MM.1S (cell line): ENCODE data around the gene KCNH2.

Experiments
- DNase-seq: peaks from one replicate; pipeline ENCODE4 v3.0.0-alpha.2; 2015
- H2AFZ ChIP-seq: fragments of 300-600 bp; sonication (generic); 2 replicates; pipeline ENCODE4 v1.6.0; 2016; ENCODE audit warnings: antibody characterized with exemption, low read length
- H3F3A ChIP-seq: fragments of 300-600 bp; sonication (generic); 2 replicates; pipeline ENCODE4 v1.6.1; 2016; ENCODE audit warnings: mild to moderate bottlenecking, antibody characterized with exemption, low read length, moderate library complexity, mixed read lengths; ENCODE audit not compliant: insufficient read depth
- H3K27ac ChIP-seq: fragments of 300-600 bp; sonication (generic); 2 replicates; pipeline ENCODE4 v1.5.1; 2016; ENCODE audit warnings: mild to moderate bottlenecking, low read length
- H3K27me3 ChIP-seq: fragments of 300-600 bp; sonication (generic); replicated peaks from 2 replicates; pipeline ENCODE4 v1.6.0; 2016; ENCODE audit warnings: low read length; ENCODE audit not compliant: insufficient read depth
- H3K36me3 ChIP-seq: fragments of 300-600 bp; sonication (generic); replicated peaks from 2 replicates; pipeline ENCODE4 v1.6.1; 2016; ENCODE audit warnings: mild to moderate bottlenecking, low read length, mixed read lengths; ENCODE audit not compliant: insufficient read depth
- H3K4me1 ChIP-seq: fragments of 300-600 bp; sonication (generic); 2 replicates; pipeline ENCODE4 v1.6.1; 2016; ENCODE audit warnings: low read length, mixed read lengths
- H3K4me2 ChIP-seq: fragments of 300-600 bp; sonication (generic); 2 replicates; pipeline ENCODE4 v1.6.0; 2016; ENCODE audit warnings: low read depth, low read length
- H3K4me3 ChIP-seq: fragments of 300-600 bp; sonication (generic); 2 replicates; pipeline ENCODE4 v1.5.1; 2016; ENCODE audit warnings: low read length, mixed read lengths
- H3K79me2 ChIP-seq: fragments of 300-600 bp; sonication (generic); 2 replicates; pipeline ENCODE4 v1.6.1; 2016; ENCODE audit warnings: mixed run types, low read length, mixed read lengths
- H3K9ac ChIP-seq: fragments of 300-600 bp; sonication (generic); 2 replicates; pipeline ENCODE4 v1.6.1; 2016; ENCODE audit warnings: low read length, mixed read lengths
- H3K9me2 ChIP-seq: fragments of 300-600 bp; sonication (generic); replicated peaks from 2 replicates; pipeline ENCODE4 v1.6.1; 2016; ENCODE audit warnings: mild to moderate bottlenecking, low read length, mixed read lengths; ENCODE audit not compliant: insufficient read depth
- H3K9me3 ChIP-seq: fragments of 300-600 bp; sonication (generic); replicated peaks from 2 replicates; pipeline ENCODE4 v1.6.1; 2016; ENCODE audit warnings: mild to moderate bottlenecking, low read length, mixed read lengths; ENCODE audit not compliant: insufficient read depth
- H4K20me1 ChIP-seq: fragments of 300-600 bp; sonication (generic); 2 replicates; pipeline ENCODE4 v1.6.1; 2016; ENCODE audit warnings: mild to moderate bottlenecking, low read length, moderate library complexity, mixed read lengths; ENCODE audit not compliant: insufficient read depth
- EZH2 ChIP-seq: fragments of 300-600 bp; sonication (generic); optimal IDR thresholded peaks from 2 replicates; pipeline ENCODE3; 2017; ENCODE audit warnings: low read depth, mild to moderate bottlenecking, antibody characterized with exemption, low read length, mixed read lengths
- EZH2phosphoT487 ChIP-seq: fragments of 300-600 bp; sonication (generic); IDR thresholded peaks from 2 replicates; pipeline ENCODE4 v1.6.1; 2018; ENCODE audit warnings: antibody characterized with exemption, low read length
- TF ChIP-seq, protein P1 (sequence below): fragments of 300-600 bp; sonication (generic); IDR thresholded peaks from 2 replicates; pipeline ENCODE4 v1.5.1; 2016; ENCODE audit warnings: antibody characterized with exemption, low read length, mixed read lengths

Gene KCNH2

DNA sequence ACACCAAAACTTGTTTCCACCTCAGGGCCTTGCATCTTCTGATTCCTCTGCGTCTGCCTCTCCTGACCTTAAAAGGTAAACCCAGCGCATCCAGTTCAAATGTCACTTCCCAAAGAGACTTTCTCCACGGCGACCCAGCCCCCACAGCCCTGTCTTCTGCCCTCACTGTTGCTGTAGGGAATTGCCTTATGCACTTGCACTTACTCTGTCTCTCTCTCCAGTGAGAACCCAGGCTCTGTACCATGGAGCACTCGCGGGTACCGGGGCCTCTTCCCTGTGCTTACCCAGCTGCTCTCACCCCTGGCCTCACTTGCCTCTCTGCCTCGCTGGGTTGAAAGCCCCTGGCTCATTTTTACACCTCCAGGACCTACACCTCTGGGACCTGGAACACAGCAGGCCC lies 77.4 kb downstream of the KCNH2 start:
- no peaks in the 10 kb centered on the region for H3K27me3 ChIP-seq
- H3K4me2 ChIP-seq = no peak overlapping the region
- H4K20me1 ChIP-seq = no peaks in the 10 kb centered on the region
- no peak overlapping the region for H3K27ac ChIP-seq
- no peaks in the 10 kb centered on the region for H3K9me3 ChIP-seq
- H3K4me3 ChIP-seq = no peak overlapping the region
- no peak for DNase-seq
- peaks cover 27% of the 10 kb centered on the region for H3K4me1 ChIP-seq
- H3K9ac ChIP-seq = no peak overlapping the region
- TF ChIP-seq EZH2 (no peak), EZH2phosphoT487 (no peak)
- TF ChIP-seq, protein P1, sequence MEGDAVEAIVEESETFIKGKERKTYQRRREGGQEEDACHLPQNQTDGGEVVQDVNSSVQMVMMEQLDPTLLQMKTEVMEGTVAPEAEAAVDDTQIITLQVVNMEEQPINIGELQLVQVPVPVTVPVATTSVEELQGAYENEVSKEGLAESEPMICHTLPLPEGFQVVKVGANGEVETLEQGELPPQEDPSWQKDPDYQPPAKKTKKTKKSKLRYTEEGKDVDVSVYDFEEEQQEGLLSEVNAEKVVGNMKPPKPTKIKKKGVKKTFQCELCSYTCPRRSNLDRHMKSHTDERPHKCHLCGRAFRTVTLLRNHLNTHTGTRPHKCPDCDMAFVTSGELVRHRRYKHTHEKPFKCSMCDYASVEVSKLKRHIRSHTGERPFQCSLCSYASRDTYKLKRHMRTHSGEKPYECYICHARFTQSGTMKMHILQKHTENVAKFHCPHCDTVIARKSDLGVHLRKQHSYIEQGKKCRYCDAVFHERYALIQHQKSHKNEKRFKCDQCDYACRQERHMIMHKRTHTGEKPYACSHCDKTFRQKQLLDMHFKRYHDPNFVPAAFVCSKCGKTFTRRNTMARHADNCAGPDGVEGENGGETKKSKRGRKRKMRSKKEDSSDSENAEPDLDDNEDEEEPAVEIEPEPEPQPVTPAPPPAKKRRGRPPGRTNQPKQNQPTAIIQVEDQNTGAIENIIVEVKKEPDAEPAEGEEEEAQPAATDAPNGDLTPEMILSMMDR = no peak
- no peaks in the 10 kb centered on the region for H3K79me2 ChIP-seq
- no peaks in the 10 kb centered on the region for H3F3A ChIP-seq
- H2AFZ ChIP-seq = no peak overlapping the region
- no peaks in the 10 kb centered on the region for H3K9me2 ChIP-seq
- no peaks in the 10 kb centered on the region for H3K36me3 ChIP-seq

DNA sequence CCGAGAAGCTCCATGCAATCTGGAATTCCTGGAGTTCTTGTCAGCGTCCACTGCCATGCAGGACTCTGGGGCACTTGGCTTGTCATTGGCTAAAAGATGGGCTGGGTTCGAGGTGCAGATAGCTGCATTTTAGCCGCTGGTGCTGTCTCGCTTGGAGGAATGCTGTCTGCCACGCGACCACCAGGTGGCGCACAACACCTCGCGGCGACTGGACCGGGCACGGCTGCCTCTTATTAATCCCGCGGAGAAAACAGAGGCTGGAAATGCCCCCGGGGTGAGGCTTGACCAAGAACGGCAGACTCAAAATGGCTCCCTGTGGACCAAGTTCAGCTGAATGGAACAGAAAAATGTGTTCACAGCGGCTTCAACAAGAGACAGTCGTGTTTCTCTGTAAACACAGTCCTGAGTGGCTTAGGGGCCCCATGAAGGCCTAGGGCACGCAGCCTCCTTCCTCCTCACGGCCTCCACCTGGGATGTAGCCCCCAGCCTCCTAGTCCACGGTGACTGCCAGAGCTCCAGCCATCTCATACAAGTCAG lies 79.6 kb downstream of the KCNH2 start:
- peak; percentile 75 for DNase-seq
- Histone ChIP-seq H3K4me3 (peak overlapping the region; percentile 14; the same call in 1 of the 2 replicates), H3K9me3 (no peaks in the 10 kb centered on the region), H3K27ac (no peak overlapping the region; the same call in 1 of the 2 replicates), H3F3A (no peaks in the 10 kb centered on the region), H3K79me2 (no peaks in the 10 kb centered on the region), H2AFZ (peak overlapping the region; percentile 44), H3K27me3 (no peaks in the 10 kb centered on the region), H3K4me1 (peaks cover 27% of the 10 kb centered on the region), H4K20me1 (no peaks in the 10 kb centered on the region), H3K9ac (peak overlapping the region; percentile 13; the same call in 1 of the 2 replicates), H3K9me2 (no peaks in the 10 kb centered on the region), H3K36me3 (no peaks in the 10 kb centered on the region), H3K4me2 (peak overlapping the region; percentile 70)
- TF ChIP-seq EZH2phosphoT487 = no peak
- TF ChIP-seq EZH2 = no peak
- TF ChIP-seq, protein P1 = peak; percentile 99

DNA sequence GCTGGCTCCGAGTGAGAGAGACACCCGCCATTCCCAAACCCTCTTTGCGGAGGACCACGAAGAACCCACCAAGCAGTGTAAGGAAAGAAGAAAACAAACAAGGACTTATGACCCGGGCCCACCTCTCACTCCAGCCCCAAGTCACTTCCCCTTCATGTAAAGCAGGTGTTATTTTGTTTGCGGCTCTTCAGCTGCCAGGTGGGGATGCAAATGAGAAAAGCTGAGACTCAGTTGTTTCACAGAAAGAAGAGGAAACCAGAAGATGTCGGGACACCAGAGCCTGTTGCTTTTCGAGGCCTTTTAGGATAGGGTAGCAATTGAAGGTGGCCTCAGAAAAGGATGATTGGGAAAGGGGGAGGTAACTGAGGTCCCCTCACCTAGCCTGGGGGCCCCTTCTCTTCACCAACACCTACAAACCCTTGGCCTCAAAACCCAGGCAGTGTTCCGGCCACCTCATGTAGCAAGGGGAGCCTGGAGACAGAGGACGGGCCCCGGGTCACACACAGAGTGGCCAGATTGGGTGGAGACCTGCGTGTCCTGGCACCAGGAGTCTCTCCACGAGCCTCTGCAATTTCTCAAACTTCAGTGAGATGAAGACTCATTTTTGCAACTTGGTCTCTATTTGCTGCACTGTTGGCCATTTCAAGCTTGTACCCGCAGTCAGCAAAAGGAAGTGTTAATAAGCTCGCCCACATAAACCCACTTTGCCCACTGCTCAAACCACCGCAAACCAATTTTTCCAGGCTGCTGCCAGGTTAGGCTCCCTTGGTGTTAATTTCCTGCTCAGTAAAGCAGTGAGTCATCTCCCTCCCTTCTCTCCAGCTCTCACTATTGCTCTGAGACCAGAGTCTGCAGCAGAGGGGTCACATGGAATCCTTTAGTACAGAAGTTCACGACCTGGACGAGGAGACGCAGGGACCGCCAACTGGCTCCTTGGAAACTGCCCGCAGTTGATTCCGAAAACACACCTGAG lies 80.3 kb downstream of the KCNH2 start:
- peak; percentile 72 for DNase-seq
- H3K79me2 ChIP-seq = no peaks in the 10 kb centered on the region
- peak overlapping the region; percentile 70 for H3K4me2 ChIP-seq
- no peaks in the 10 kb centered on the region for H3K9me3 ChIP-seq
- no peaks in the 10 kb centered on the region for H4K20me1 ChIP-seq
- peak overlapping the region; percentile 20 for H2AFZ ChIP-seq
- no peaks in the 10 kb centered on the region for H3K36me3 ChIP-seq
- TF ChIP-seq, protein P1 = no peak
- TF ChIP-seq EZH2 = no peak
- TF ChIP-seq EZH2phosphoT487 = no peak
- H3K27ac ChIP-seq = peak overlapping the region; percentile 43; the same call in 1 of the 2 replicates
- no peaks in the 10 kb centered on the region for H3K9me2 ChIP-seq
- H3K4me3 ChIP-seq = peak overlapping the region; percentile 14; the same call in 1 of the 2 replicates
- H3K4me1 ChIP-seq = peaks cover 27% of the 10 kb centered on the region
- H3K9ac ChIP-seq = peak overlapping the region; percentile 13; the same call in 1 of the 2 replicates
- H3F3A ChIP-seq = no peaks in the 10 kb centered on the region
- H3K27me3 ChIP-seq = no peaks in the 10 kb centered on the region
